GM13976 (cell line): ENCODE data around the gene TACR1.

Experiments
- DNase-seq: peaks from one replicate; pipeline ENCODE4 v3.0.0; 2012; ENCODE audit warnings: low spot score
- in situ Hi-C: fragments of 300-500 bp; cut with MboI; formaldehyde crosslinking; loops from one replicate; pipeline ENCODE4 v1.12.0; 2022; ENCODE audit warnings: low sequenced_read_pairs, mixed read lengths, inconsistent platforms; ENCODE audit not compliant: unreplicated experiment
- TF ChIP-seq, protein P1 (sequence below): IDR thresholded peaks from 2 replicates; pipeline ENCODE4 v1.5.1; 2012; ENCODE audit warnings: borderline replicate concordance, mild to moderate bottlenecking; ENCODE audit not compliant: insufficient read depth; ENCODE audit errors: extremely low read depth, missing control alignments, control extremely low read depth

Gene TACR1

DNA sequence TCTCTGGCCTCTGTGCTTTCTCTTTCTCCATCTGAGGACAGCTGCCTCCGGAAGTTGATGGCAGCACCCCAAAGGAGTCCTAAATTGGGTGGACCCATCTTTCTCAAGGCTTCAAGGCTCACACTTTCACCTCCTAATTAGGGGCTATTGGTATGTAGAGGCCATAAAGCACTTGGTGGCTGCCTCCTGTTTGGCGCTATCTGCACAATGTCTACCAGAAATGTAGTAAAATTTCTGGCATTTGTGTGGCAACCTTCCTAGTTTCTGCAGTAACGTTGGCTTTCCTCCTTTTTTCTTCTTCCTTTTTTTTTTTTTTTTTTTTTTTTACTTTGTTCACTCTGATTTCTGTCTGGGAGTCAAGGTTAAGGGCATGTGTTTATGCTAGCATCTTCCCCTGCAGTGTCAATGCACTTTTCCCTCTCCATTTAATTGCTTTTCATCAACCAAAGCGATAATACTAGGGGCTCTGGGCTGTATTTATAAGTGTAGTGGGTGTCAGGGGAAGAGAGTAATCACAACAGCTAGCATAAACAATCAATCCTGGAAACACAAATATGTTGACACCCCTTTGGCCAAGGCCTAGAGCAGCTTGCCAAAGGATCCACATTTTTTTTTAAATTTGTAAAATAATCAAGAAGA lies 86.0 kb downstream of the TACR1 start:
- in situ Hi-C loops: no loop called here
- TF ChIP-seq, protein P1, sequence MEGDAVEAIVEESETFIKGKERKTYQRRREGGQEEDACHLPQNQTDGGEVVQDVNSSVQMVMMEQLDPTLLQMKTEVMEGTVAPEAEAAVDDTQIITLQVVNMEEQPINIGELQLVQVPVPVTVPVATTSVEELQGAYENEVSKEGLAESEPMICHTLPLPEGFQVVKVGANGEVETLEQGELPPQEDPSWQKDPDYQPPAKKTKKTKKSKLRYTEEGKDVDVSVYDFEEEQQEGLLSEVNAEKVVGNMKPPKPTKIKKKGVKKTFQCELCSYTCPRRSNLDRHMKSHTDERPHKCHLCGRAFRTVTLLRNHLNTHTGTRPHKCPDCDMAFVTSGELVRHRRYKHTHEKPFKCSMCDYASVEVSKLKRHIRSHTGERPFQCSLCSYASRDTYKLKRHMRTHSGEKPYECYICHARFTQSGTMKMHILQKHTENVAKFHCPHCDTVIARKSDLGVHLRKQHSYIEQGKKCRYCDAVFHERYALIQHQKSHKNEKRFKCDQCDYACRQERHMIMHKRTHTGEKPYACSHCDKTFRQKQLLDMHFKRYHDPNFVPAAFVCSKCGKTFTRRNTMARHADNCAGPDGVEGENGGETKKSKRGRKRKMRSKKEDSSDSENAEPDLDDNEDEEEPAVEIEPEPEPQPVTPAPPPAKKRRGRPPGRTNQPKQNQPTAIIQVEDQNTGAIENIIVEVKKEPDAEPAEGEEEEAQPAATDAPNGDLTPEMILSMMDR: no peak
- DNase-seq: no peak

DNA sequence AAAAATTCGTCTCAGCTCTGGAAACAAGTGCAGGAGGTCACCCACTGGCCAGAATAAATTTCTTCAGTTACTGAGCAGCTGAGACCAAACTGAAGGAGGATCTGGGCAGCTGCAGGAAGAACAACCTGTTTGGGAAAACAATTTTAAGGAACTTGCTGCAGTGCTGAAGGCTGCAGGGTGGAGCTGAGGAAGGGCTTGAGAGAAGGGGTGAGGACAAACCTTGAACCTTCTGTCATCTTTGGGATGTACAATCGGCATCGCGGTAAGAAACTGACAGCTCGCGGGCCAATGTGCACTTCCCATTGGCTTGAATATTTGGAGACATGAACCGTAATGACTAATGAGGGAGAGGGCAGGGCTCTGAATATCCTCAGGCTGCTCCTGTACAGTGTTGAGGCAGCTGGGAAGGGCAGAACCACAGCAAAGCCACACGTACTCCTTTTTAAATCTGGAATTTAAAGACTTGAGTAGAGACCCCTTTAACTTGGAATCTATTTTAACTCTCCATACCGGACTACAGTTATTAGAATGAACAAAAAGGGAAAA lies 90.3 kb downstream of the TACR1 start:
- in situ Hi-C loops: no loop called here
- TF ChIP-seq, protein P1: no peak
- no peak for DNase-seq

DNA sequence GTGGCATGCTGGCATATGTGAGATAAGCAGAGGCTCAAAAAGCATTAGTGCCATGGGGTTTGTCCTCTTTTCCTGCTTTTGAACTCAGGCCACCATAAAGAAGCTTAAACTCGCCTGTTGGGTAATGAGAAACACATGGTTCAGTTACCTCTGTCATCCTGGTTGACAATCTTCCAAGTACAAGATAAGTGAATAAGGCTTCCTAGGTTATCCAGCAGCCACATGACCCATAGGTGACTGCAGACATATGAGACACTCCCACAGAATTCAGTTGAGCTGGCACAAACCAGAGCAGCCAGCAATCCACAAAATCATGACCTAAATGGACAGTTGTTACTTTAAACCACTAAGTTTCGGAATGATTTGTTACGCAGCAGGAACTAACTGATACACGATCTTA lies 97.3 kb downstream of the TACR1 start:
- no peak for DNase-seq
- TF ChIP-seq, protein P1: no peak
- in situ Hi-C loops: no loop called here

DNA sequence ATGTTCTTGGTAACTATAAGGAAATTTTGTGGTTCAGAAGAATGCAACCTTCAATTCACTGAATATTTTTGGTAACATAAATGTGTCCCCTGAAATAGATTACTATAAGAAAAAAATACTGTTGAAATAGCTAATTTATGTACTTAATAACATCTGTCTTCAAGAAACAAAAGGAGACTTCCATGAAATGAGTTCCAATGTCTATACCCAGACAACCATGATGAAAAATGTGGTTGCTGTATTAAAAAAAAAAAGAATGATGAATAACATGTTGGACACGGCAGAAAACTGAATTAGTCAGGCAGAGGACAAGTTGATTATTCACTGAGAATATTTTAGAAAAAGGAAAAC lies 98.5 kb downstream of the TACR1 start:
- TF ChIP-seq, protein P1: no peak
- DNase-seq: no peak
- in situ Hi-C loops: no loop called here

DNA sequence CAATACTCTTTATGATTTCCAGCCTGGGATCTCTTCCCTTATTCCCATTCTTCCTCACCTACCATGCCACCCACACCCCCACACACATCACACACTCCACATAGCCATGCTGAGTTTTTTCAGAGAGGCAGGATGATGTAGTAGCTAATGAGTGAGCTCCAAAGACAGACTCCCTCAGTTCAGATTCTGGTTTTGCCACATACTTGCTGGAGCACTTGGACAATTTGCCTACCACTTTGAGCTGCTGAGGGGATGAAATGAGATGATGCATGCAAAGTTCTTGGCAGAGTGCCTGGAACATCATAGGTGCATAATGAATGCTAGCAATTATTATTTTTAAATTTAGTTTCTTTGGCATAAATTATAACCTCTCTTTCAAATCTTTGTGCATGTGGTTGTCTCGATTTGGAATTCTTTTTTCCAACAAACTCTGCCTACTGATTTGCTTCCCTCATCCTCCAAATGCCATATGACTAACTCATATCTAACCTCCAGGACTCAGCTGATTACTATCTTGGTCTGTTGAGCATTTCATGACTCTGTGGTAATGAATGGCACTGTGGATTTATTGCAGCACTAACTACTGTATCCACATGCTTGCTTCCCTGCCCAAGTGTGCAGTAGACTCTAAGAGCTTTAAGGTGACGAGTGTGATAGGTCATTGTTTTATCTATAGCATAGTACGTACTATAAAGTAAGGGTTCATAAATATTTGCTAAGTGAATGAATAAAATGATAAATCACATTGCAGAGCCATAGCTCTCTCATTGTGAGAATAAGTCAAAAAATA lies 99.1 kb downstream of the TACR1 start:
- DNase-seq: no peak
- in situ Hi-C loops: no loop called here
- TF ChIP-seq, protein P1: no peak

DNA sequence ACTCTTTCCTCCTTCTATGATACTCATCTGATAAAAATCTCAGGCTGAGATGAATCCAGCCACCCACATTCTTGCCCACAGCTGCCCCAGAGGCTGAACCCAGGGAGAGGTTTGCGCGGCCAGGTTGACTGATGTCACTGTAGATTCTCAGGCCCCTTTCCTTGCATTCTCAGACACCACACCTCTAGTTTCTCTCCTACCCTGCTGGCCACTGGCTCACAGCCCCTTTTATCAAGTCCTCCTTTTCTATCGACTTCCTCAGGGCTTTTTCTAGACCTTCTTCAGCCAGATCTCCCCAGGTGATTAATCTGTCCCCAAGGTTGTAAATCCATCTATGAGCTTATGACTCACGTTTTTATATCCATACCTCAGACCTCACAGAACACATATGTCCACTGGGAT lies 99.8 kb downstream of the TACR1 start:
- DNase-seq: no peak
- in situ Hi-C loops: no loop called here
- TF ChIP-seq, protein P1: no peak
